HEK293 (cell line): ENCODE measurements around the gene SH2B2.

Experiments
- CTCF ChIA-PET: fragments of 350-600 bp; formaldehyde crosslinking; extraction: SDS; loops from one replicate; lab custom pipeline; 2021; ENCODE audit warnings: antibody characterized with exemption; lab: Yijun Ruan, JAX
- POLR2A ChIA-PET: fragments of 300-600 bp; formaldehyde crosslinking; extraction: SDS; loops from one replicate; lab custom pipeline; 2020; ENCODE audit warnings: antibody characterized with exemption, inconsistent platforms; lab: Yijun Ruan, JAX
- H3K27ac ChIP-seq: fragments of 200-500 bp; sonication (Bioruptor generic); 2 replicates; pipeline ENCODE4 v1.5.1; 2014; ENCODE audit warnings: low read depth, low read length, control low read depth, inconsistent platforms; ENCODE audit errors: extremely low read depth
- H3K36me3 ChIP-seq, 2 experiments: fragments of 200-500 bp in 1 of 2; sonication (Bioruptor generic) in 1 of 2; 1 replicate in 1 of 2; 2 replicates in 1 of 2; pipeline ENCODE4 v1.5.1; 2014 to 2017; ENCODE audit warnings: inconsistent platforms in 2 of 2, low read length in 2 of 2; ENCODE audit not compliant: control insufficient read depth in 2 of 2, insufficient read depth in 1 of 2
- H3K4me1 ChIP-seq: fragments of 200-500 bp; sonication (Bioruptor generic); 2 replicates; pipeline ENCODE4 v1.5.1; 2014; ENCODE audit warnings: mild to moderate bottlenecking, low read length, inconsistent platforms; ENCODE audit not compliant: control insufficient read depth, insufficient read depth
- H3K4me3 ChIP-seq: 2 replicates; pipeline ENCODE4 v1.5.1; 2011; ENCODE audit warnings: low read depth, mild to moderate bottlenecking, control low read depth, low read length, moderate library complexity
- H3K9me3 ChIP-seq: fragments of 200-500 bp; sonication (Bioruptor generic); 2 replicates; pipeline ENCODE4 v1.5.1; 2014; ENCODE audit warnings: low read depth, low read length, inconsistent platforms; ENCODE audit not compliant: control insufficient read depth, insufficient read depth
- YY2 ChIP-seq: fragments of 450-650 bp; formaldehyde crosslinking; IDR thresholded peaks from 2 replicates; pipeline ENCODE4 v1.5.1; 2016; ENCODE audit warnings: missing biosample characterization, missing genetic modification characterization
- ZBTB17 ChIP-seq: fragments of 450-650 bp; formaldehyde crosslinking; IDR thresholded peaks from 2 replicates; pipeline ENCODE4 v1.5.1; 2016; ENCODE audit warnings: missing biosample characterization, missing genetic modification characterization
- ZFP37 ChIP-seq: fragments of 450-650 bp; formaldehyde crosslinking; IDR thresholded peaks from 2 replicates; pipeline ENCODE4 v1.5.1; 2016; ENCODE audit warnings: missing biosample characterization, missing genetic modification characterization
- ZNF114 ChIP-seq: fragments of 450-650 bp; formaldehyde crosslinking; IDR thresholded peaks from 2 replicates; pipeline ENCODE4 v1.5.0; 2017; ENCODE audit warnings: missing biosample characterization, missing genetic modification characterization
- ZNF2 ChIP-seq: fragments of 450-650 bp; formaldehyde crosslinking; IDR thresholded peaks from 2 replicates; pipeline ENCODE4 v1.5.1; 2016; ENCODE audit warnings: missing biosample characterization, missing genetic modification characterization
- ZNF510 ChIP-seq: fragments of 450-650 bp; formaldehyde crosslinking; IDR thresholded peaks from 2 replicates; pipeline ENCODE4 v1.5.1; 2018; ENCODE audit warnings: mild to moderate bottlenecking, missing genetic modification characterization, missing biosample characterization; ENCODE audit not compliant: insufficient replicate concordance
- ZNF514 ChIP-seq: fragments of 450-650 bp; formaldehyde crosslinking; IDR thresholded peaks from 2 replicates; pipeline ENCODE4 v1.5.1; 2016; ENCODE audit warnings: missing biosample characterization, missing genetic modification characterization
- ZNF658 ChIP-seq: fragments of 450-650 bp; formaldehyde crosslinking; IDR thresholded peaks from 2 replicates; pipeline ENCODE4; 2016; ENCODE audit warnings: missing biosample characterization, missing genetic modification characterization
- ZNF701 ChIP-seq: fragments of 450-650 bp; formaldehyde crosslinking; IDR thresholded peaks from 2 replicates; pipeline ENCODE4 v1.5.1; 2016; ENCODE audit warnings: missing biosample characterization, missing genetic modification characterization
- ZNF747 ChIP-seq: fragments of 450-650 bp; formaldehyde crosslinking; IDR thresholded peaks from 2 replicates; pipeline ENCODE4 v1.5.1; 2016; ENCODE audit warnings: missing biosample characterization, missing genetic modification characterization
- ZNF768 ChIP-seq: fragments of 450-650 bp; formaldehyde crosslinking; IDR thresholded peaks from 2 replicates; pipeline ENCODE4 v1.5.1; 2018; ENCODE audit warnings: missing biosample characterization, mild to moderate bottlenecking, missing genetic modification characterization
- TF ChIP-seq, protein P1 (sequence below): fragments of 450-650 bp; formaldehyde crosslinking; IDR thresholded peaks from 2 replicates; pipeline ENCODE4 v1.5.1; 2016; ENCODE audit warnings: missing biosample characterization, missing genetic modification characterization, borderline replicate concordance
- TF ChIP-seq, protein P2 (sequence below): fragments of 450-650 bp; formaldehyde crosslinking; IDR thresholded peaks from 2 replicates; pipeline ENCODE4 v1.5.1; 2016; ENCODE audit warnings: missing biosample characterization, missing genetic modification characterization
- TF ChIP-seq, protein P3 (sequence below): fragments of 450-650 bp; formaldehyde crosslinking; IDR thresholded peaks from 2 replicates; pipeline ENCODE4 v1.5.1; 2016; ENCODE audit warnings: missing biosample characterization, missing genetic modification characterization
- TF ChIP-seq, protein P4 (sequence below): fragments of 450-650 bp; formaldehyde crosslinking; IDR thresholded peaks from 2 replicates; pipeline ENCODE4 v1.5.1; 2017; ENCODE audit warnings: missing biosample characterization, missing genetic modification characterization
- TF ChIP-seq, protein P5 (sequence below): fragments of 450-650 bp; formaldehyde crosslinking; IDR thresholded peaks from 2 replicates; pipeline ENCODE4 v1.5.1; 2016; ENCODE audit warnings: missing biosample characterization, missing genetic modification characterization
- TF ChIP-seq, protein P6 (sequence below): fragments of 450-650 bp; formaldehyde crosslinking; IDR thresholded peaks from 2 replicates; pipeline ENCODE4 v1.5.1; 2016; ENCODE audit warnings: missing biosample characterization, missing genetic modification characterization

Gene SH2B2

DNA sequence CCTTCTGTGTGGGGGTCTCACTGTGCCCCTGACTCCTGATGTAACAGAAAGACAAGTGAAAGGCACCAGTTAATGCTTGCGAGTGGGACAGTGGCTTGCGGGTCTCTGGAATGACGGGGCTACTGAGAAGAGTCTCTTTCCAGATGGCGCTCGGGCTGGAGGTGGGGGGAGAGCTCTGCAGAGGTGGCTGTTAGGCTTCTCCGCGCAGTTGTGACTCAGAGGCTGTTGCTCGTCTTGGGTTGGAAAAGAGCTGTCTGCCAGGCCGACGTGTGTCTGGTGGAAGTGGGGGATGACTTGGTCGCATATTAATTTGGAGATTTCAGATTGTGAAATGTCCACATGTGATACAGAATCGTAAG, 27.9 kb upstream of the SH2B2 start:
- Histone ChIP-seq H3K4me3 (no peak overlapping the region), H3K9me3 (no peaks in the 10 kb centered on the region), H3K27ac (no peak overlapping the region), H3K4me1 (no peaks in the 10 kb centered on the region), H3K36me3 (no peaks in the 10 kb centered on the region)
- ChIA-PET POLR2A (no interaction called here), CTCF (no interaction called here)
- TF ChIP-seq ZBTB17 (no peak), ZNF2 (tag by site-specific recombination) (no peak)
- TF ChIP-seq, protein P1, sequence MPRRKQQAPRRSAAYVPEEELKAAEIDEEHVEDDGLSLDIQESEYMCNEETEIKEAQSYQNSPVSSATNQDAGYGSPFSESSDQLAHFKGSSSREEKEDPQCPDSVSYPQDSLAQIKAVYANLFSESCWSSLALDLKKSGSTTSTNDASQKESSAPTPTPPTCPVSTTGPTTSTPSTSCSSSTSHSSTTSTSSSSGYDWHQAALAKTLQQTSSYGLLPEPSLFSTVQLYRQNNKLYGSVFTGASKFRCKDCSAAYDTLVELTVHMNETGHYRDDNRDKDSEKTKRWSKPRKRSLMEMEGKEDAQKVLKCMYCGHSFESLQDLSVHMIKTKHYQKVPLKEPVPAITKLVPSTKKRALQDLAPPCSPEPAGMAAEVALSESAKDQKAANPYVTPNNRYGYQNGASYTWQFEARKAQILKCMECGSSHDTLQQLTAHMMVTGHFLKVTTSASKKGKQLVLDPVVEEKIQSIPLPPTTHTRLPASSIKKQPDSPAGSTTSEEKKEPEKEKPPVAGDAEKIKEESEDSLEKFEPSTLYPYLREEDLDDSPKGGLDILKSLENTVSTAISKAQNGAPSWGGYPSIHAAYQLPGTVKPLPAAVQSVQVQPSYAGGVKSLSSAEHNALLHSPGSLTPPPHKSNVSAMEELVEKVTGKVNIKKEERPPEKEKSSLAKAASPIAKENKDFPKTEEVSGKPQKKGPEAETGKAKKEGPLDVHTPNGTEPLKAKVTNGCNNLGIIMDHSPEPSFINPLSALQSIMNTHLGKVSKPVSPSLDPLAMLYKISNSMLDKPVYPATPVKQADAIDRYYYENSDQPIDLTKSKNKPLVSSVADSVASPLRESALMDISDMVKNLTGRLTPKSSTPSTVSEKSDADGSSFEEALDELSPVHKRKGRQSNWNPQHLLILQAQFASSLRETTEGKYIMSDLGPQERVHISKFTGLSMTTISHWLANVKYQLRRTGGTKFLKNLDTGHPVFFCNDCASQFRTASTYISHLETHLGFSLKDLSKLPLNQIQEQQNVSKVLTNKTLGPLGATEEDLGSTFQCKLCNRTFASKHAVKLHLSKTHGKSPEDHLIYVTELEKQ = no peak

DNA sequence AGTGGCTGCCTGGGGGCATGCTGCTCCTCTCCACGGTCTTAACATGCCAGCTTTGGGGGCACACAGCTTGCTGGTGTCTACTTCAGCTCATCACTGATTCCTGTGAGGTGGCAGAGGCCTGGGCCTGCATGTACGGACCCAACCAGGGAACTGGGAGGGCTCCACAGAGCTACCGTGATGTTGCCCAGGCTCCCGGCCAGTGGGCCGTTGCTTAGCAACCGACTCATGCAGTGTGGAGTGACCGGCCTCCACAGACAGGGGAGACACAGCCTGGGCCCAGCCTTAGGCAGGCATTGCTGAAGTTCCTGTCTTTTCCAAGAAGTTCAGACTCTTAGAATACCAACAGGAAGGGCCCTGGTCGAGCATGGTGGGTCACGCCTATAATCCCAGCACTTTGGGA, 25.8 kb upstream of the SH2B2 start:
- no peak overlapping the region for H3K27ac ChIP-seq
- no peaks in the 10 kb centered on the region for H3K36me3 ChIP-seq
- ChIA-PET POLR2A (no interaction called here), CTCF (interaction anchor here (0.6 kb wide), 1 partner anchor 844 kb away, joined by 4 read pairs; no protein-coding TSS in a partner anchor)
- H3K4me1 ChIP-seq = no peaks in the 10 kb centered on the region
- TF ChIP-seq ZNF510 = no peak
- no peaks in the 10 kb centered on the region for H3K9me3 ChIP-seq
- H3K4me3 ChIP-seq = no peak overlapping the region

DNA sequence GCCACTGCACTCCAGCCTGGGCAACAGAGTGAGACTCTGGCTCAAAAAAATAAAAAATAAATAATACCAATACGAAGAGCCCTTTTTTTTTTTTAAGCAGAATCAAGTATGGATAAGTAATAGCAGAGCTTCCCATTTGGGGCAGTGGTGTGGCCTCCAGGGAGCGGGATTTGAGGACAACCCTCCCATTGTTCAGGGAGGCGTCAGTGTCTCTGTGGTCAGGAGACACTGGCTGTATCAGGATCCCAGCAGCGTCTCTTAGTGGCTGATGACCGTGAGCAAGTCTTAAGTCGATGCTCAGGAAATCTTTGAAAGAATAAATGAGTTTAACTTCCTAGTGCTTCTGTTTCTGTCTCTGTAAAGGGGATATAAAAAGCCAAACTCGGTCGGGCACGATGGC, 25.2 kb upstream of the SH2B2 start:
- POLR2A ChIA-PET = no interaction called here

DNA sequence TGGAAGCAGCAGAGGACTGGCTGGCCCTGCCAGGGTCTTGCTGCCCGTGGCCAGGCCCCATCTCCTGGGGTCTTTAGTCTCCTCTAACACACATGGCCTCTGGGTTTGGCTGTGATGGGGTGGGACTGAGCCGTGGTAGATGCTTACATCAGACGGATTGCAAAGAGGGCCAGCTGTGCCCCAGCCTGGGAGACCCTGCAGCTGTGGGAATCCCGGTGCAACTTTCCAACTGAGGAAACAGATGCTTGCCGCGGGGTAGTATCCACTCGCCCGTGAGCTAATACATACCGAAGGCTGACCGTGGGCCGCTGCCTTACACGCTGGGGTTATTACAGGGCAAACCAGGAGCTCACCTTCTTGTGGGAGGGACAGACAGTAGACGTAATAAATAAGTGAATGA, 24.1 kb upstream of the SH2B2 start:
- ChIA-PET POLR2A (interaction anchor here (0.5 kb wide), 1 partner anchor 130 kb away, joined by 4 read pairs; no protein-coding TSS in a partner anchor), CTCF (interaction anchor here (0.6 kb wide), 1 partner anchor 699 kb away, joined by 3 read pairs; no protein-coding TSS in a partner anchor)
- Histone ChIP-seq H3K36me3 (no peaks in the 10 kb centered on the region), H3K9me3 (no peaks in the 10 kb centered on the region), H3K4me1 (no peaks in the 10 kb centered on the region), H3K27ac (no peak overlapping the region), H3K4me3 (no peak overlapping the region)
- TF ChIP-seq ZNF747 (tag by site-specific recombination) (no peak), ZNF768 (tag by site-specific recombination) (no peak), ZNF701 (tag by site-specific recombination) (no peak), ZNF114 (tag by site-specific recombination) (no peak), ZFP37 (no peak), ZNF658 (tag by site-specific recombination) (no peak)
- TF ChIP-seq, protein P2, sequence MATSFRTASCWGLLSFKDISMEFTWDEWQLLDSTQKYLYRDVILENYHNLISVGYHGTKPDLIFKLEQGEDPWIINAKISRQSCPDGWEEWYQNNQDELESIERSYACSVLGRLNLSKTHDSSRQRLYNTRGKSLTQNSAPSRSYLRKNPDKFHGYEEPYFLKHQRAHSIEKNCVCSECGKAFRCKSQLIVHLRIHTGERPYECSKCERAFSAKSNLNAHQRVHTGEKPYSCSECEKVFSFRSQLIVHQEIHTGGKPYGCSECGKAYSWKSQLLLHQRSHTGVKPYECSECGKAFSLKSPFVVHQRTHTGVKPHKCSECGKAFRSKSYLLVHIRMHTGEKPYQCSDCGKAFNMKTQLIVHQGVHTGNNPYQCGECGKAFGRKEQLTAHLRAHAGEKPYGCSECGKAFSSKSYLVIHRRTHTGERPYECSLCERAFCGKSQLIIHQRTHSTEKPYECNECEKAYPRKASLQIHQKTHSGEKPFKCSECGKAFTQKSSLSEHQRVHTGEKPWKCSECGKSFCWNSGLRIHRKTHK (tag by site-specific recombination) = no peak
- TF ChIP-seq, protein P3, sequence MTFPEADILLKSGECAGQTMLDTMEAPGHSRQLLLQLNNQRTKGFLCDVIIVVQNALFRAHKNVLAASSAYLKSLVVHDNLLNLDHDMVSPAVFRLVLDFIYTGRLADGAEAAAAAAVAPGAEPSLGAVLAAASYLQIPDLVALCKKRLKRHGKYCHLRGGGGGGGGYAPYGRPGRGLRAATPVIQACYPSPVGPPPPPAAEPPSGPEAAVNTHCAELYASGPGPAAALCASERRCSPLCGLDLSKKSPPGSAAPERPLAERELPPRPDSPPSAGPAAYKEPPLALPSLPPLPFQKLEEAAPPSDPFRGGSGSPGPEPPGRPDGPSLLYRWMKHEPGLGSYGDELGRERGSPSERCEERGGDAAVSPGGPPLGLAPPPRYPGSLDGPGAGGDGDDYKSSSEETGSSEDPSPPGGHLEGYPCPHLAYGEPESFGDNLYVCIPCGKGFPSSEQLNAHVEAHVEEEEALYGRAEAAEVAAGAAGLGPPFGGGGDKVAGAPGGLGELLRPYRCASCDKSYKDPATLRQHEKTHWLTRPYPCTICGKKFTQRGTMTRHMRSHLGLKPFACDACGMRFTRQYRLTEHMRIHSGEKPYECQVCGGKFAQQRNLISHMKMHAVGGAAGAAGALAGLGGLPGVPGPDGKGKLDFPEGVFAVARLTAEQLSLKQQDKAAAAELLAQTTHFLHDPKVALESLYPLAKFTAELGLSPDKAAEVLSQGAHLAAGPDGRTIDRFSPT (tag by site-specific recombination) = no peak
- TF ChIP-seq, protein P4, sequence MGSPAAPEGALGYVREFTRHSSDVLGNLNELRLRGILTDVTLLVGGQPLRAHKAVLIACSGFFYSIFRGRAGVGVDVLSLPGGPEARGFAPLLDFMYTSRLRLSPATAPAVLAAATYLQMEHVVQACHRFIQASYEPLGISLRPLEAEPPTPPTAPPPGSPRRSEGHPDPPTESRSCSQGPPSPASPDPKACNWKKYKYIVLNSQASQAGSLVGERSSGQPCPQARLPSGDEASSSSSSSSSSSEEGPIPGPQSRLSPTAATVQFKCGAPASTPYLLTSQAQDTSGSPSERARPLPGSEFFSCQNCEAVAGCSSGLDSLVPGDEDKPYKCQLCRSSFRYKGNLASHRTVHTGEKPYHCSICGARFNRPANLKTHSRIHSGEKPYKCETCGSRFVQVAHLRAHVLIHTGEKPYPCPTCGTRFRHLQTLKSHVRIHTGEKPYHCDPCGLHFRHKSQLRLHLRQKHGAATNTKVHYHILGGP (tag by site-specific recombination) = no peak
- TF ChIP-seq, protein P5, sequence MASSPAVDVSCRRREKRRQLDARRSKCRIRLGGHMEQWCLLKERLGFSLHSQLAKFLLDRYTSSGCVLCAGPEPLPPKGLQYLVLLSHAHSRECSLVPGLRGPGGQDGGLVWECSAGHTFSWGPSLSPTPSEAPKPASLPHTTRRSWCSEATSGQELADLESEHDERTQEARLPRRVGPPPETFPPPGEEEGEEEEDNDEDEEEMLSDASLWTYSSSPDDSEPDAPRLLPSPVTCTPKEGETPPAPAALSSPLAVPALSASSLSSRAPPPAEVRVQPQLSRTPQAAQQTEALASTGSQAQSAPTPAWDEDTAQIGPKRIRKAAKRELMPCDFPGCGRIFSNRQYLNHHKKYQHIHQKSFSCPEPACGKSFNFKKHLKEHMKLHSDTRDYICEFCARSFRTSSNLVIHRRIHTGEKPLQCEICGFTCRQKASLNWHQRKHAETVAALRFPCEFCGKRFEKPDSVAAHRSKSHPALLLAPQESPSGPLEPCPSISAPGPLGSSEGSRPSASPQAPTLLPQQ (tag by site-specific recombination) = no peak

More for the DNA sequence above, 25.2 kb upstream of the SH2B2 start:
- Histone ChIP-seq H3K9me3 (no peaks in the 10 kb centered on the region), H3K4me3 (no peak overlapping the region), H3K36me3 (no peaks in the 10 kb centered on the region), H3K4me1 (no peaks in the 10 kb centered on the region), H3K27ac (no peak overlapping the region)
- CTCF ChIA-PET = interaction anchor here (0.6 to 0.7 kb wide), 2 partner anchors 592 to 843 kb away, joined by 4 read pairs; no protein-coding TSS in a partner anchor
- TF ChIP-seq, protein P6, sequence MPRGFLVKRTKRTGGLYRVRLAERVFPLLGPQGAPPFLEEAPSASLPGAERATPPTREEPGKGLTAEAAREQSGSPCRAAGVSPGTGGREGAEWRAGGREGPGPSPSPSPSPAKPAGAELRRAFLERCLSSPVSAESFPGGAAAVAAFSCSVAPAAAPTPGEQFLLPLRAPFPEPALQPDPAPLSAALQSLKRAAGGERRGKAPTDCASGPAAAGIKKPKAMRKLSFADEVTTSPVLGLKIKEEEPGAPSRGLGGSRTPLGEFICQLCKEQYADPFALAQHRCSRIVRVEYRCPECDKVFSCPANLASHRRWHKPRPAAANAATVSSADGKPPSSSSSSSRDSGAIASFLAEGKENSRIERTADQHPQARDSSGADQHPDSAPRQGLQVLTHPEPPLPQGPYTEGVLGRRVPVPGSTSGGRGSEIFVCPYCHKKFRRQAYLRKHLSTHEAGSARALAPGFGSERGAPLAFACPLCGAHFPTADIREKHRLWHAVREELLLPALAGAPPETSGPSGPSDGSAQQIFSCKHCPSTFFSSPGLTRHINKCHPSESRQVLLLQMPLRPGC = no peak
- TF ChIP-seq ZNF514 (tag by site-specific recombination) (no peak), YY2 (no peak)
